Left kidney (tissue), 2 donors: Measurements from ENCODE around the gene SLC6A6. TPM values are rescaled to one million over a fixed set of nuclear protein-coding genes. Genes with fewer than 3 reads are reported as not detected.

ENCODE experiments used
- DNase-seq: peaks from one replicate; pipeline ENCODE4 v3.0.0-alpha.2; 2013
- polyA plus RNA-seq: library from polyadenylated mRNA; unstranded; fragments of 120-200 nt; gene quantifications from one replicate; pipeline ENCODE4 v1.2.1, GENCODE V29; 2013; ENCODE audit not compliant: insufficient read length

Gene SLC6A6
- polyA plus RNA-seq, 1 donor: 24.6 TPM

- DNase-seq: no peak
Observed at GRCh38 chr3:14371573-14372474, 30.6 kb upstream of the SLC6A6 start.

DNA sequence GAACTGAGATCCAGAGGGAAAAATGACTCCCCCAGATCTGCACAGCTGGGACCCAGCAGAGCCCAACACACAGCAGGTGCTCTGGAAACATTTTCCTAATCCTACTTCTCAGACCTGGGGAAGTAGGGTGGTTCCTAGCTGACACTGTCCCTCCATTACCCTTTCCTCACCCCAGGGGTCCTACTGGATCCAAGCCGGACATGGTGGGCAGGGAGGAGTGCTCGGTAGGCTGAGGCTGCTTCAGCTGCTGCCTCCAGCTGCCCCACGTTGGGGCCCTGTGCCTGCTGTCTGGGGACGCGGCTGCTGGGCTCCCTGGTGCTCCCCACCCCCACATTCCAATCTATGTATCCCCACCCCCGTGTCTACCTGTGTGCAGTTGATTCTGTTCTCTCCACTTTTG, 29.8 kb upstream of the SLC6A6 start:
- DNase-seq: no peak

DNA sequence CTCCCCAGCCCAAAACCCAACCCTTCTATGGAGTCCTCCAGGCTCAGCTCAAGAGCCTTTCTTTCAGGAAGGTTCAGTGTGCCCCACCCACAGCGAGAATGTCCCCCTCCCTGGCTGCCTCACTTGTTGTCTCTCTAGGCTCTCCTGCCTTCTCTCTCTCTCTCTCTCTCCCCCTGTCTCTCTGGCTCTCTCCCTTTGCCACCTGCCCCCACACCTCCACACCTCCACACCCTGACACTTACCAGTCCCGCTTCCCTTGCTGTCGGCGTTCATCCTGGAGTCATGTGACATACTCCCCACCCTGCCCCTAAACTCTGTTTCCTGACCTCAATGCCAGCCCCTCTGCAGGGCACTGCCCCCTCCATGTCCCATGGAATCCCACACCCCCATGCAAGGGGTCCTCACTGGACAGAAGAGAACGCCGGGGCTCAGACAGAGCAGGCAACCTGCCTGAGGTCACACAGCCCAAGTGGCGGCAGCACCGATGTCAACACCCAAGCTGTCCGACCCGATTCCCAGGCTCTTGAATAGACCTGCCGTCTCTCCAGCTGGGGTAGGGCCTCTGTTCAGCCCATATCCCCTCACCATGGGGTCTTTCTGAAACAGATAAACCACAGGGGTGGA, 28.5 kb upstream of the SLC6A6 start:
- no peak for DNase-seq

- DNase-seq: no peak
Observed at GRCh38 chr3:14374444-14374883, 27.9 kb upstream of the SLC6A6 start.

DNA sequence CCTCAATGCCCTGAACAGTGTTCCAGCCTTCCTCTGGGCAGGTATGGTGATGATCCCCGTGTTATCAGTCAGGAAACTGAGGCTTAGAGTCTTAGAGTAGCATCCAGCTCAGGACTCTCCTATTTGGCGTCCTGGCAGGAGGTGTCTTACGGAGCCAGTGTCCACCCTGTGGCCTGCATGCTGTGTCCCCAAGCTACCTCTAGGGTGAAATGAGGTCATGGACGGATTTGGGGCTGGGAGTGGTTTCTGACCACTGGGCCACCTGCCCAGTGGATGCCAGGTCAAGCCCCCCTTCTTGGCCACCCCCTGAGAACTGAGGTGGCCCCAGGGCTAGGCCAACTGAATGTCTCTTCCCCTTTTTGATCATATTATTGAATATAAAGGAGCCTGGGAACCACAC, 27.2 kb upstream of the SLC6A6 start:
- DNase-seq: no peak

DNA sequence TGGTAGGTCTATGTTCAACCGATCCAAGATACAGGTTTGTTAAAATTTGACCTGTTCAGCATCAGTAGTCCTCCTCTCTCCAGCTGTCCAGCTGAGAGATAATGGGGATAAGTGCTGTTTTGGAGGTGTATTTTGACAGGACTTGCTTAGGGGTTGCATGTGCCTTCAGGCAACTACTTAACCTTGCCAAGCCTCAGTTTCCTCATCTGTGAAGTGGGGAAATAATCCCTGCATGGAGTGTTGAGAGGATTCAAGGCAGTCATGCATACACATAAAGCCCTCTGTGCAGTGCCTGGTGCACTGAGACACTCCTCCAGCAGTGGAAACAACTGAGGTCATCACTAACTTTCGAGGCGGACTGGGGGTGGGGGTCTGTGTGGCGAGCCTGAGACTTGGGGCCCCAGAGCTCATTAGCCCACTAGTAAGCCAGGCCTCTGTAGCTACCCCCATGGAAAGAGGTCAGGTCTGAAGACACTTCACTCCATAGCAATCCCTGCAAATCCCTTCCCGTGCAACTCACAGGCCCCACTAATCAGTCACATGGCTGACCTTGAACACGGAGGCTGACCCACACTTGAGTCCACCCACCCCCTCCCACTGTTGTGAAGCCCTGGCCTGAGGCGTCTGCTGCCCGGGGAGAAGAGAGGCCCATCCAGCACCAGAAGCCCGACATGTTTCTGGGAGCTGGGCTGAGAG, 25.9 kb upstream of the SLC6A6 start:
- DNase-seq: no peak

GRCh38 chr3:14377044-14377837, 25.2 kb upstream of the SLC6A6 start:
- DNase-seq: no peak

GRCh38 chr3:14377838-14378169, 24.6 kb upstream of the SLC6A6 start:
- no peak for DNase-seq

DNA sequence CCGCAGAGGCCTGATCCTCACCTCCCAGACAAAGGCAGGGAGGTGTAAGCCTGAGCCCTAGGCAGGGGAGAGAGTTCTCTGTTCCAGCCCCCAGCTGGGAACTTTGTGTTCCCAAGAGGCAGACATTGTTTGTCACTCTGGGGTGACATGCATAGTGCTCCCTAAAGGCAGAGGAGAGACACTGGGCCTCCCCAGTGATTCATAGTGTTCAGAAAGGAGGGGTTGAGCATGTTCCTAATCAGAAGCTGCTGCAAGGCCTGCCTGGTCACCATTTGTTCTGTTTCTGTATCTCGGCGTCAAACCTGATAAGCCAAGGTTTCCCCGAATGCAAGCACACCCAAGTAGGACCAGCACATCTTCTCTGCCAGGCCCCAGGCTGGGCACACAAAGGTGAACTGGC, 24.0 kb upstream of the SLC6A6 start:
- DNase-seq: no peak

DNA sequence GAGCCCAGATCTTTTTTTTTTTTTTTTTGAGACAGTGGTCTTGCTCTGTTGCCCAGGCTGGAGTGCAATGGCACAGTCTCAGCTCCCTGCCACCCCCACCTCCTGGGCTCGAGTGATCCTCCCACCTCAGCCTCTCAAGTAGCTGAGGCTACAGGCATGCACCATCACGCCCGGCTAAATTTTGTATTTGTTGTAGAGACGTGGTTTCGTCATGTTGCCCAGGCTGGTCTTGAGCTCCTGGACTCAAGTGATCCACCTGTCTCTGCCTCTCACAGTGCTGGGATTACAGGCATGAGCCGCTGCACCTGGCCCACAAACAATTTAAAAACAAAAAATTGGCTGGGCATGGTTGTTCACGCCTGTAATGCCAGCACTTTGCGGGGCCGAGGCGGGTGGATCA, 22.6 kb upstream of the SLC6A6 start:
- DNase-seq: no peak

- DNase-seq: no peak
Observed at GRCh38 chr3:14386254-14386653, 16.2 kb upstream of the SLC6A6 start.

DNA sequence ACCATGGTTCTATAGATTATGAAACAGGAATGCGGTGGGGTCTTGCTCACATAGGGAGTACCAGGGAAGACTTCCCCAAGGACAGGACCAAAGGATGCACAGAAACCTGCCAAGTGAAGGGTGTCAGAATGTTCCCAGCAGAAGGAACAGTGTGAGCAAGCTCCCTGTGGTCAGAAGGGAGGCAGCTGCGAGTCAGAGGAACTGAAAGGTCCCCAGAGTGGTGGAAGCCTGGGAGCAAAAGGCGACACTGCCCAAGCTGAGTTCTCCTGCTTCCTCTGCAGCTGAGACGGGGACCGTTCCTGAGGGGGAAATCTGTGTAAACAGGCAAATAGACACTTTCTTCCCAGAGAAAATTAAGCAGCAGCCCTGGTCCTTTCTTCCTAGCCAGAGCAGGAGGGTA, 14.2 kb upstream of the SLC6A6 start:
- DNase-seq: no peak

GRCh38 chr3:14389166-14389606, 13.2 kb upstream of the SLC6A6 start:
- DNase-seq: no peak

DNA sequence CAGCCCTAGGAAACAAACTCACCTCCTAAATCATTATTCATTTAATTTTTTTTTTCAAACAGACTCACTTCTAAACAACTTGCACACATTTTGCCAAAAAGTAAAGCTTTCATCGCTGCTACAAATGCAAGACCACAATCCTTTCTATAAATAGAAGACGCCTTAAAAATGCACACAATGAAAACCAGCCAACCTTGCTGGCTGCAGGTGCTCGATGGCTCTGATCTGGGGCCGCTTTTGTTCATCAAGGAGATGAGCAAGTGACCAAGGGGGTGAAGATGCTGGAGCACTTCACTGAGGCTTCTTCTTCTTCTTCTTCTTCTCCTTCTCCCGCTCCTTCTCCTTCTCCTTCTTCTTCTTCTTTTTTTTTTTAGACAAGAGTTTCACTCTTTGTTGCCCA, 12.7 kb upstream of the SLC6A6 start:
- no peak for DNase-seq

GRCh38 chr3:14391033-14391432, 11.4 kb upstream of the SLC6A6 start:
- no peak for DNase-seq

- no peak for DNase-seq
Observed at GRCh38 chr3:14392231-14392630, 10.2 kb upstream of the SLC6A6 start.

- DNase-seq: no peak
Observed at GRCh38 chr3:14392803-14393319, 9.5 kb upstream of the SLC6A6 start.

GRCh38 chr3:14393440-14394106, 8.8 kb upstream of the SLC6A6 start:
- DNase-seq: no peak

GRCh38 chr3:14396031-14396692, 6.2 kb upstream of the SLC6A6 start:
- DNase-seq: no peak

DNA sequence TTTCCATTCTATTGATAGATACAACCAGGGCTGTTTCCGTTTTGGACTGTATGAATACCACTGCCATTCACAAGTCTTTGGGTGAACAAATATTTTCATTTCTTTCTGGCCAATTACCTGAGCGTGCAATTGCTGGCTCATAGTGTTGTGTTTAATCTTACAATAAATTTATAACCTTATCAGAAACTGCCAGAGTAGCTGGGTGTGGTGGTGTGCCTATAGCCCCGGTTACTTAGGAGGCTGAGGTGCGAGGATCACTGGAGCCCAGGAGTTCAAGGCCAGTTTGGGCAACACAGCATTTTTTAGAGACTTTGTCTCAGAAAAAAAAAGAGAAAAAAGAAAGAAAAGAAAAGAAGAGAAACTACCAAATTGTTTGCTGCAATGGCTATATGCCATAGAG, 5.4 kb upstream of the SLC6A6 start:
- DNase-seq: no peak

DNA sequence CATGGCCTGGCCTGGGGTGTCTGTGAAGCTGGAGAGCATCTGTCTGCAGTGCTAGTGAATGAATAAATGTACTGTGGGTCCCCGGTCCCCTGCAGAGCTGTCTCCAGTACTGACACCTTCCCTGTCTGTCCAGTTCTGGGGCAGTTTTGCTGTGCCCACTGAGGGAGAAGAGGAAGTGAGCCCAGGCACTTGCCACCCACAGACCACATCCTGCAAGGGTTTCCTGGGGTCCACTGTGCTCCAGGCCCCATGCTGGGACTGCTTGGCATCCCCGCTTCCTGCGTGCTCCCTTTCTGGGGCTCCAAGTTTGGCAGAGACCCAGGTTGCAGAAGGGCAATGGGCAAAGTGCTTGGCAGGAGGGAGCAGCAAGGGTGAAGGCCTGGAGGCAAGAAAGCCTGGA, 4.9 kb upstream of the SLC6A6 start:
- no peak for DNase-seq
